Lung (tissue), 12 donors: ENCODE measurements around the gene CSF1R. TPM values are rescaled to one million over a fixed set of nuclear protein-coding genes. Genes with fewer than 3 reads are reported as not detected.
A peak's percentile ranks its signal among the peaks of the same experiment; 100 is the strongest.

Experiments used
- ATAC-seq: fragments of 200-7000 bp; cut with Tn5 transposase; one replicate; pipeline ENCODE4 v1.9.1; 2020; ENCODE audit warnings: moderate number of reproducible peaks; ENCODE audit not compliant: insufficient read depth, low FRiP score
- DNase-seq, 3 donors: peaks; one replicate each; pipeline ENCODE4 v3.0.0-alpha.2; 2013 to 2017
- H3K27ac ChIP-seq, 2 donors: one replicate each; pipeline ENCODE4 v1.5.1; 2013; ENCODE audit warnings: mild to moderate bottlenecking in 2 of 2, moderate library complexity in 2 of 2, control low read depth in 1 of 2, inconsistent platforms in 1 of 2, low read depth in 1 of 2, low read length in 1 of 2
- H3K27me3 ChIP-seq, 3 donors: one replicate each; pipeline ENCODE4 v1.5.1; 2013; ENCODE audit warnings: low read length in 2 of 3; ENCODE audit not compliant: control insufficient read depth in 3 of 3, insufficient read depth in 3 of 3
- H3K36me3 ChIP-seq, 4 donors: one replicate each; pipeline ENCODE4 v1.5.1; 2013; ENCODE audit warnings: low read length in 4 of 4, mild to moderate bottlenecking in 1 of 4, moderate library complexity in 1 of 4; ENCODE audit not compliant: control insufficient read depth in 4 of 4, insufficient read depth in 4 of 4
- H3K4me1 ChIP-seq, 5 donors: one replicate each; pipeline ENCODE4 v1.5.1; 2013; ENCODE audit warnings: low read length in 5 of 5, mild to moderate bottlenecking in 2 of 5, moderate library complexity in 1 of 5; ENCODE audit not compliant: control insufficient read depth in 5 of 5, insufficient read depth in 5 of 5
- H3K4me3 ChIP-seq: one replicate; pipeline ENCODE4 v1.5.1; 2013; ENCODE audit warnings: mild to moderate bottlenecking, control low read depth, moderate library complexity
- H3K9ac ChIP-seq, 2 donors: one replicate each; pipeline ENCODE4 v1.5.1; 2013; ENCODE audit warnings: low read length in 2 of 2, control low read depth in 1 of 2; ENCODE audit not compliant: insufficient read depth in 1 of 2
- H3K9me3 ChIP-seq, 4 donors: one replicate each; pipeline ENCODE4 v1.5.1; 2013; ENCODE audit warnings: low read length in 3 of 4, mild to moderate bottlenecking in 1 of 4, moderate library complexity in 1 of 4; ENCODE audit not compliant: control insufficient read depth in 4 of 4, insufficient read depth in 3 of 4
- WGBS, 2 donors: extraction: QIAGEN DNeasy Blood & Tissue Kit; methylation state at CpG; one replicate each; pipeline ENCODE4 v1.1.7; 2013; 5-methylcytosine and 5-hydroxymethylcytosine counted together
- polyA plus RNA-seq, 2 donors: library from polyadenylated mRNA; stranded (reverse); fragments of 200-250 nt; gene quantifications; one replicate each; pipeline ENCODE4 v1.2.1, GENCODE V29; 2013
- total RNA-seq, 2 donors: library from RNA; depleted of rRNA in 1 of 2; stranded (reverse); fragments of >200 nt in 1 of 2; gene quantifications; one replicate each; pipeline ENCODE4 v1.2.1, GENCODE V29; 2014 to 2021
- TF ChIP-seq, protein P1 (sequence below): IDR thresholded peaks from 2 replicates; pipeline ENCODE4 v1.5.1; 2012; ENCODE audit warnings: mild to moderate bottlenecking; ENCODE audit errors: control extremely low read depth, extremely low read depth
- donor health status: control.
- donor health status: control.
- donor health status: Bipolar disorder and iron deficiency.
- donor health status: healthy.
- donor health status: DM: yes; HTN: yes; CAD: no.

CSF1R gene
- total and polyA plus RNA-seq, 4 donors: 13.0 to 65.0 (median 40.7) TPM

DNA sequence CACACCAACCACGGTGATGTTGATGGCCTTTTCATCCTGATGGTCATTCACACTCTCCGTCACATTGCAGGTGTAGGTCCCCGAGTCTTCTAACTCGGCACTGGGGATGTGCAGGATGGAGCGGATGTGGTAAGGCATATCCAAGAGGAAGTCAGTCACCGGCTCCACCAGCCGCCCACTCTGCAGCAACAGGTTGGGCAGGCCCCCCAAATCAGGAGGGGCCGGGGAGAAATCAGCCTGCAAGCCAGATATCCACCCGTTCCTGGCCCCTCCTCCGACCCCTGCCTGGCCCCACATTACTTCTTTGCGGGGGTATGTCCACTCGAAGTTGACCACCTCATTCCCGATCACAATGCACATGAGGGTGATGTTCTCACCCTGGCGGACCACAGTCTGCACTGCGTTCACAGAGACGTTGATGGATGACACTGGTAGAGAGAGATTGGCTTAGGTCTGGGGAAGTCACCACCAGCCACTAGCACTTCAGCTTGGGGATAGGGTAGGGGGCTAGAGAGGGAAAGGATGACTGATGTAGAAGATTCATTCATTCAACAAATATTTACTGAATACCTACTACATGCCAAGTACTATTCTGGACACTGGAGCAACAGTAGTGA, 47.3 kb upstream of the CSF1R start:
- ATAC-seq (no peak), DNase-seq (no peak)
- Histone ChIP-seq H3K36me3 (peaks cover 0 to 43% (median 17%) of the 10 kb centered on the region in 4 donors), H3K27ac (peak overlapping the region in 1 of 2 donors; percentile 2), H3K4me3 (no peak overlapping the region), H3K9ac (no peak overlapping the region), H3K4me1 (peaks cover 5 to 43% (median 15%) of the 10 kb centered on the region in 5 donors), H3K9me3 (no peaks in the 10 kb centered on the region), H3K27me3 (no peaks in the 10 kb centered on the region)
- WGBS, 2 donors: 76 to 79% methylated on average over 16 of the region's 16 CpGs
- TF ChIP-seq, protein P1, sequence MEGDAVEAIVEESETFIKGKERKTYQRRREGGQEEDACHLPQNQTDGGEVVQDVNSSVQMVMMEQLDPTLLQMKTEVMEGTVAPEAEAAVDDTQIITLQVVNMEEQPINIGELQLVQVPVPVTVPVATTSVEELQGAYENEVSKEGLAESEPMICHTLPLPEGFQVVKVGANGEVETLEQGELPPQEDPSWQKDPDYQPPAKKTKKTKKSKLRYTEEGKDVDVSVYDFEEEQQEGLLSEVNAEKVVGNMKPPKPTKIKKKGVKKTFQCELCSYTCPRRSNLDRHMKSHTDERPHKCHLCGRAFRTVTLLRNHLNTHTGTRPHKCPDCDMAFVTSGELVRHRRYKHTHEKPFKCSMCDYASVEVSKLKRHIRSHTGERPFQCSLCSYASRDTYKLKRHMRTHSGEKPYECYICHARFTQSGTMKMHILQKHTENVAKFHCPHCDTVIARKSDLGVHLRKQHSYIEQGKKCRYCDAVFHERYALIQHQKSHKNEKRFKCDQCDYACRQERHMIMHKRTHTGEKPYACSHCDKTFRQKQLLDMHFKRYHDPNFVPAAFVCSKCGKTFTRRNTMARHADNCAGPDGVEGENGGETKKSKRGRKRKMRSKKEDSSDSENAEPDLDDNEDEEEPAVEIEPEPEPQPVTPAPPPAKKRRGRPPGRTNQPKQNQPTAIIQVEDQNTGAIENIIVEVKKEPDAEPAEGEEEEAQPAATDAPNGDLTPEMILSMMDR: no peak

DNA sequence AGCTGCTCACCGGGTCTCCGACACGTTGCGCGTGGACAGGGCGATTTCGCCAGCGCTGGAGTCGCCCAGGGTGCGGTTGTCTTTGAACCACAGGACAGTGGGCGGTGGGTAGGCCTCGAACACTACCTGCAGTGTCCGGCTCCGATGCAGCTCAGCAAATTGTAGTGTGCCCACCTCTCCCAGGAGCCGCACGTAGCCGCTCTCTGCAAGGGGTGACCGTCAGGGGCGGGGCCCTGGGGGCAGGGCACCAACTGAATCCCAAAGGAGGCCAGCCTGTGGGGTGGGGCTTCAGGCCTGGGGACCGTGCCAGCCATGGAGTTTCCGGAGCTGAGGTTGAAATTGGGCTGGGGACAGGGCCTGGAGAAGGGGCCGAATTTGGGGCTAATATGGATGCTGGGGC, 46.4 kb upstream of the CSF1R start:
- Histone ChIP-seq H3K4me3 (no peak overlapping the region), H3K9me3 (no peaks in the 10 kb centered on the region), H3K36me3 (peaks cover 0 to 50% (median 21%) of the 10 kb centered on the region in 4 donors), H3K27ac (no peak overlapping the region), H3K9ac (no peak overlapping the region), H3K4me1 (peaks cover 5 to 34% (median 8%) of the 10 kb centered on the region in 5 donors), H3K27me3 (no peaks in the 10 kb centered on the region)
- TF ChIP-seq, protein P1: no peak
- no peak for DNase-seq
- ATAC-seq: no peak
- 89 to 94% methylated on average over 22 of the region's 22 CpGs for WGBS, 2 donors

DNA sequence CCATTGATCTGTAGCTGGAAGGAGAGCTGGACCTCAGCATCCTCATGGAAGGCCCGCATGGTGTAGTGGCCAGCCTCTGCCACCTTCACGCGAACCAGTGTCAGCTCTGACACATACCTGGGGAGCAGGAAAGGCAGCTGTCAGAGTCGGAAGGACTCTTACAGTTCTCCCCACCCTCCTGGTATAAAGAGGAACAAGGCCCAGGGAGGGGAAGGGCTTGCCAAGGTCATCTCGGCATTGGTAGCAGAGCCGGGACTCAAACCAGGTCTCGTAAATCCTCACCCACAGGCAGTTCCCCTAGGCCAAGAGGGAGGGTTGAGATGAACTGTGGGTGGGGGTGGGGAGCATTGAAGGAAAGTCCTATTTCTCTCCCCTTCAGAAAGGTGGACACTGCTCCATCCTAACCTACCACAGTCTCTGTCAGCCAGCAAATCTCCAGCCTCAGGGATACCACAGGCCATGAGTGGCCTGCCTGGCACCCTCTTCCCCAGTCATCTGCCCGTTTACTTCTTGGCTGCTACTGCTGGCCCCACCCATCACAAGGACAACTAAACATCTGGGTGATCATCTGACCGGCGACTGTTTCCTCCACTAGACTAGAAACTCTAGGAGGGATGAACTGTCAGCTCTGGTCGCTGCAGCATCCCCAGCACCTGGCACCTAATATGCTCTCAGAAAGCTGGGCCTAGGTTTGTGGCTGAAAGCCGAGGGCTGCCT, 45.8 kb upstream of the CSF1R start:
- Histone ChIP-seq H3K9me3 (no peaks in the 10 kb centered on the region), H3K36me3 (peaks cover 0 to 50% (median 22%) of the 10 kb centered on the region in 4 donors), H3K4me1 (peaks cover 0 to 28% (median 2%) of the 10 kb centered on the region in 5 donors), H3K27me3 (no peaks in the 10 kb centered on the region), H3K27ac (no peak overlapping the region), H3K9ac (no peak overlapping the region), H3K4me3 (no peak overlapping the region)
- whole genome bisulfite sequencing, 2 donors: 55 to 59% methylated on average over 12 of the region's 12 CpGs
- DNase-seq: no peak
- ATAC-seq: no peak
- TF ChIP-seq, protein P1: no peak
